AG04449 (cell line): Measurements from ENCODE around the gene SH2B2.
"Not testable (repeated sequence)": the region's sequence is repeated elsewhere in the genome, so short reads cannot be mapped to it uniquely, and the experiment has no call there.

ENCODE experiments used
- CTCF ChIA-PET: fragments of 350-600 bp; formaldehyde crosslinking; extraction: SDS; loops from one replicate; lab custom pipeline; 2021; ENCODE audit warnings: antibody characterized with exemption; lab: Yijun Ruan, JAX
- POLR2A ChIA-PET: fragments of 400-600, 350-600 bp; formaldehyde crosslinking; extraction: SDS; loops from one replicate; lab custom pipeline; 2020; ENCODE audit warnings: antibody characterized with exemption, inconsistent platforms; lab: Yijun Ruan, JAX
- DNase-seq: peaks from one replicate; pipeline ENCODE4 v3.0.0-alpha.2; 2010; ENCODE audit warnings: low read depth, low spot score
- H3K4me3 ChIP-seq: 2 replicates; pipeline ENCODE4 v1.5.1; 2011; ENCODE audit warnings: low read depth, mild to moderate bottlenecking, control low read depth, low read length
- CTCF ChIP-seq: IDR thresholded peaks from one replicate; pipeline ENCODE4 v1.5.1; 2011; ENCODE audit warnings: mild to moderate bottlenecking, moderate library complexity, low read length, control low read depth, inconsistent platforms; ENCODE audit not compliant: insufficient read depth; ENCODE audit errors: missing control alignments

Gene SH2B2

GRCh38 chr7:102321351-102322201 lies 34.9 kb downstream of the SH2B2 start:
- TF ChIP-seq CTCF: no peak
- POLR2A ChIA-PET: no interaction called here
- CTCF ChIA-PET: interaction anchor here (1.6 kb wide), 1 partner anchor 11 kb away, joined by 4 read pairs; no protein-coding TSS in a partner anchor
- no peak for DNase-seq
- H3K4me3 ChIP-seq: no peak overlapping the region

- ChIA-PET POLR2A (no interaction called here), CTCF (interaction anchor here (1.6 kb wide), 1 partner anchor 12 kb away, joined by 4 read pairs; no protein-coding TSS in a partner anchor)
- no peak overlapping the region for H3K4me3 ChIP-seq
- no peak for DNase-seq
- no peak for TF ChIP-seq CTCF
These were observed 35.6 kb downstream of the SH2B2 start for GRCh38 chr7:102322202-102322715.

GRCh38 chr7:102323914-102324195 lies 37.2 kb downstream of the SH2B2 start:
- H3K4me3 ChIP-seq: no peak overlapping the region
- ChIA-PET CTCF (no interaction called here), POLR2A (no interaction called here)
- no peak for DNase-seq
- no peak for TF ChIP-seq CTCF

- CTCF ChIA-PET, DNase-seq, H3K4me3 ChIP-seq, POLR2A ChIA-PET: not testable (repeated sequence)
These were observed 38.4 kb downstream of the SH2B2 start for GRCh38 chr7:102325106-102325505.

GRCh38 chr7:102326157-102326889 lies 39.7 kb downstream of the SH2B2 start:
- TF ChIP-seq CTCF: no peak
- H3K4me3 ChIP-seq: no peak overlapping the region
- POLR2A ChIA-PET: no interaction called here
- CTCF ChIA-PET: no interaction called here
- no peak for DNase-seq

- CTCF ChIA-PET, DNase-seq, POLR2A ChIA-PET, H3K4me3 ChIP-seq: not testable (repeated sequence)
These were observed 40.5 kb downstream of the SH2B2 start for GRCh38 chr7:102327183-102327582.

- H3K4me3 ChIP-seq, CTCF ChIA-PET, DNase-seq, POLR2A ChIA-PET: not testable (repeated sequence)
These were observed 42.2 kb downstream of the SH2B2 start for GRCh38 chr7:102328863-102329262.

GRCh38 chr7:102329366-102329765 lies 42.7 kb downstream of the SH2B2 start:
- DNase-seq, CTCF ChIA-PET, POLR2A ChIA-PET, H3K4me3 ChIP-seq: not testable (repeated sequence)

GRCh38 chr7:102330666-102331460 lies 44.2 kb downstream of the SH2B2 start:
- H3K4me3 ChIP-seq, POLR2A ChIA-PET, CTCF ChIA-PET, DNase-seq: not testable (repeated sequence)

- CTCF ChIA-PET, DNase-seq, H3K4me3 ChIP-seq, POLR2A ChIA-PET: not testable (repeated sequence)
These were observed 48.9 kb downstream of the SH2B2 start for GRCh38 chr7:102335574-102335973.

GRCh38 chr7:102337002-102337401 lies 50.3 kb downstream of the SH2B2 start:
- POLR2A ChIA-PET, CTCF ChIA-PET, DNase-seq, H3K4me3 ChIP-seq: not testable (repeated sequence)
